Stimulated activated CD4-positive, alpha-beta T cell treated with anti-CD3 and anti-CD28 coated beads, Interleukin-2, amount 100 ng/mL, for 24 hours (primary cell): ENCODE data around the gene MSMB.
"Not testable (repeated sequence)": the region's sequence is repeated elsewhere in the genome, so short reads cannot be mapped to it uniquely, and the experiment has no call there.

ENCODE experiments used
- DNase-seq, 2 donors: peaks; one replicate each; pipeline ENCODE4 v3.0.0-alpha.2; 2020

MSMB gene

GRCh38 chr10:46004963-46005362, 41.1 kb downstream of the MSMB start:
- DNase-seq = no peak

- DNase-seq = no peak
Observed at GRCh38 chr10:46002916-46003693, 43.0 kb downstream of the MSMB start.

- not testable (repeated sequence) for DNase-seq
Observed at GRCh38 chr10:46002189-46002687, 43.8 kb downstream of the MSMB start.

GRCh38 chr10:46001187-46001756, 44.8 kb downstream of the MSMB start:
- no peak for DNase-seq

- DNase-seq = no peak
Observed at GRCh38 chr10:46000538-46000937, 45.5 kb downstream of the MSMB start.

GRCh38 chr10:45999955-46000354, 46.1 kb downstream of the MSMB start:
- DNase-seq = not testable (repeated sequence)

- no peak for DNase-seq
Observed at GRCh38 chr10:45997994-45998763, 47.9 kb downstream of the MSMB start.

GRCh38 chr10:45997557-45997956, 48.5 kb downstream of the MSMB start:
- DNase-seq = no peak

- DNase-seq = not testable (repeated sequence)
Observed at GRCh38 chr10:45985590-45985989, 60.5 kb downstream of the MSMB start.

GRCh38 chr10:45984473-45984872, 61.6 kb downstream of the MSMB start:
- not testable (repeated sequence) for DNase-seq

GRCh38 chr10:45983538-45984186, 62.4 kb downstream of the MSMB start:
- DNase-seq = peak; percentile 14 to 36
